OCI-LY7 (cell line): ENCODE measurements around the gene DUSP22. TPM values are rescaled to one million over a fixed set of nuclear protein-coding genes. Genes with fewer than 3 reads are reported as not detected.

Experiments used
- BruUV-seq: library from RNA; stranded (reverse); fragments of 400-500 nt; replicated peaks from 2 replicates; lab custom pipeline; 2021; lab: Mats Ljungman, UMichigan
- CTCF ChIA-PET: fragments of 300-600 bp; sonication (Branson Sonifier 250); formaldehyde crosslinking; loops from one replicate; lab custom pipeline; 2022; ENCODE audit warnings: antibody characterized with exemption; ENCODE audit not compliant: unreplicated experiment; lab: Charles Lee
- POLR2A ChIA-PET: fragments of 300-600 bp; sonication (Branson Sonifier 250); formaldehyde crosslinking; loops from one replicate; lab custom pipeline; 2022; ENCODE audit warnings: antibody characterized with exemption; lab: Charles Lee
- DNase-seq: peaks from one replicate; pipeline ENCODE4 v3.0.0-alpha.2; 2015; ENCODE audit warnings: low spot score
- H2AFZ ChIP-seq: fragments of 200-600 bp; sonication (generic), shearing (Covaris generic); 2 replicates; pipeline ENCODE4 v1.6.1; 2014; ENCODE audit warnings: mild to moderate bottlenecking, antibody characterized with exemption, low read length, moderate library complexity
- H3K27ac ChIP-seq: fragments of 200-600 bp; sonication (generic); 2 replicates; pipeline ENCODE4 v1.5.1; 2014; ENCODE audit warnings: mixed run types, low read depth, mild to moderate bottlenecking, moderate library complexity, low read length, inconsistent platforms; ENCODE audit not compliant: poor library complexity, severe bottlenecking
- H3K36me3 ChIP-seq: fragments of 200-600 bp; sonication (generic); 2 replicates; pipeline ENCODE4 v1.6.1; 2014; ENCODE audit warnings: mild to moderate bottlenecking, antibody characterized with exemption, low read length, moderate library complexity, mixed read lengths; ENCODE audit not compliant: insufficient read depth
- H3K4me1 ChIP-seq: fragments of 200-600 bp; sonication (generic); 2 replicates; pipeline ENCODE4 v1.5.1; 2014; ENCODE audit warnings: mild to moderate bottlenecking, low read length; ENCODE audit not compliant: insufficient read depth, poor library complexity, severe bottlenecking
- H3K4me2 ChIP-seq: fragments of 200-600 bp; sonication (generic); 2 replicates; pipeline ENCODE4 v1.6.1; 2014; ENCODE audit warnings: mild to moderate bottlenecking, low read length
- H3K4me3 ChIP-seq: fragments of 200-600 bp; sonication (generic); 2 replicates; pipeline ENCODE4 v1.5.1; 2014; ENCODE audit warnings: mild to moderate bottlenecking, low read depth, low read length; ENCODE audit not compliant: poor library complexity, severe bottlenecking
- H3K79me2 ChIP-seq: fragments of 200-600 bp; sonication (generic); 2 replicates; pipeline ENCODE4 v1.6.1; 2016; ENCODE audit warnings: low read depth, mild to moderate bottlenecking, low read length, moderate library complexity, mixed read lengths; ENCODE audit not compliant: insufficient read depth
- H3K9me2 ChIP-seq: fragments of 200-600 bp; sonication (generic); 2 replicates; pipeline ENCODE4 v1.6.1; 2016; ENCODE audit warnings: mild to moderate bottlenecking, low read length, mixed read lengths; ENCODE audit not compliant: insufficient read depth
- H3K9me3 ChIP-seq: fragments of 200-600 bp; sonication (generic); 2 replicates; pipeline ENCODE4 v1.6.1; 2014; ENCODE audit warnings: mild to moderate bottlenecking, mixed run types, low read length, mixed read lengths
- H4K20me1 ChIP-seq: fragments of 200-600 bp; sonication (generic); 2 replicates; pipeline ENCODE4 v1.6.1; 2014; ENCODE audit warnings: mild to moderate bottlenecking, antibody characterized with exemption, low read length, moderate library complexity, mixed read lengths; ENCODE audit not compliant: insufficient read depth
- EZH2phosphoT487 ChIP-seq: fragments of 200-600 bp; sonication (generic); IDR thresholded peaks from 2 replicates; pipeline ENCODE4 v1.6.1; 2018; ENCODE audit warnings: low read depth, borderline replicate concordance, mild to moderate bottlenecking, mixed run types, antibody characterized with exemption, low read length, moderate library complexity, mixed read lengths
- intact Hi-C: fragments of 100-400 bp; cut with micrococcal nuclease; formaldehyde crosslinking; loops from one replicate; pipeline ENCODE4 v1.10.0; 2022; ENCODE audit not compliant: unreplicated experiment
- total RNA-seq, 2 experiments: library from RNA; depleted of rRNA in 1 of 2; stranded (reverse); fragments of >200 nt in 1 of 2; shearing (Covaris generic) in 1 of 2; gene quantifications; 2 replicates each; pipeline ENCODE4 v1.2.3, GENCODE V29; 2014 to 2022
- TF ChIP-seq, protein P1 (sequence below): fragments of 200-600 bp; sonication (generic); conservative IDR thresholded peaks from 2 replicates; pipeline ENCODE4 v1.5.1; 2014; ENCODE audit warnings: mild to moderate bottlenecking, antibody characterized with exemption, low read length, moderate library complexity, mixed read lengths

Gene DUSP22
- total RNA-seq, 2 experiments from 2014 or later: 149 to 171 TPM

DNA sequence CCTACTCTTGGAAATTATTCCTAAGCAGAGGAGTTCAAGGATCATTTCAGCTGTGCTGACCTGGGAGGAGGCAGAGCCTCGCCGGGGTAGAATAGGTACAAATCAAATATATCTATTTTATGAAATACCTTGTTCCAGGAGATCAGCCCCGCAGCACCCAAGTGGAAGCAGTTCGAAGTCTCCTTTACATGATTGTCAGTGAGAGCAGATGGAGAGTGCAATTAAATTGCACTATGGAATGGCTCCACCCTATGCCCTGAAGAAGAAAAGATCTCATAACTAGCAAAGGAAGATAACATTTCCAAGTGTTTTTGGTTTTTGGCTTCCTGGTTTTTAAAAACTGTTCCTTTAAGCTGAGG, 31.4 kb downstream of the DUSP22 start:
- BruUV-seq: no TSS peak
- no peak overlapping the region for H2AFZ ChIP-seq
- TF ChIP-seq, protein P1, sequence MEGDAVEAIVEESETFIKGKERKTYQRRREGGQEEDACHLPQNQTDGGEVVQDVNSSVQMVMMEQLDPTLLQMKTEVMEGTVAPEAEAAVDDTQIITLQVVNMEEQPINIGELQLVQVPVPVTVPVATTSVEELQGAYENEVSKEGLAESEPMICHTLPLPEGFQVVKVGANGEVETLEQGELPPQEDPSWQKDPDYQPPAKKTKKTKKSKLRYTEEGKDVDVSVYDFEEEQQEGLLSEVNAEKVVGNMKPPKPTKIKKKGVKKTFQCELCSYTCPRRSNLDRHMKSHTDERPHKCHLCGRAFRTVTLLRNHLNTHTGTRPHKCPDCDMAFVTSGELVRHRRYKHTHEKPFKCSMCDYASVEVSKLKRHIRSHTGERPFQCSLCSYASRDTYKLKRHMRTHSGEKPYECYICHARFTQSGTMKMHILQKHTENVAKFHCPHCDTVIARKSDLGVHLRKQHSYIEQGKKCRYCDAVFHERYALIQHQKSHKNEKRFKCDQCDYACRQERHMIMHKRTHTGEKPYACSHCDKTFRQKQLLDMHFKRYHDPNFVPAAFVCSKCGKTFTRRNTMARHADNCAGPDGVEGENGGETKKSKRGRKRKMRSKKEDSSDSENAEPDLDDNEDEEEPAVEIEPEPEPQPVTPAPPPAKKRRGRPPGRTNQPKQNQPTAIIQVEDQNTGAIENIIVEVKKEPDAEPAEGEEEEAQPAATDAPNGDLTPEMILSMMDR: no peak
- no peak for TF ChIP-seq EZH2phosphoT487
- peaks cover 51% of the 10 kb centered on the region for H3K79me2 ChIP-seq
- peak; percentile 44 for DNase-seq
- intact Hi-C loops: loop anchor here (1.0 to 2.0 kb wide), 2 partner anchors 27 to 105 kb away; no protein-coding TSS in a partner anchor
- H3K9me2 ChIP-seq: no peaks in the 10 kb centered on the region
- ChIA-PET POLR2A (interaction anchor here (0.5 to 4.8 kb wide), 23 partner anchors 9 to 1670 kb away, joined by 3 to 180 read pairs (median 7); partner anchors contain the start of genes DUSP22 and IRF4), CTCF (interaction anchor here (0.7 to 3.7 kb wide), 8 partner anchors 9 to 134 kb away, joined by 3 to 30 read pairs (median 6); no protein-coding TSS in a partner anchor)
- H3K36me3 ChIP-seq: peaks cover 20% of the 10 kb centered on the region
- no peaks in the 10 kb centered on the region for H3K9me3 ChIP-seq
- no peaks in the 10 kb centered on the region for H4K20me1 ChIP-seq
- H3K27ac ChIP-seq: peak overlapping the region; percentile 96
- peak overlapping the region; percentile 18 for H3K4me3 ChIP-seq
- peak overlapping the region; percentile 75 for H3K4me2 ChIP-seq
- H3K4me1 ChIP-seq: peaks cover 98% of the 10 kb centered on the region

DNA sequence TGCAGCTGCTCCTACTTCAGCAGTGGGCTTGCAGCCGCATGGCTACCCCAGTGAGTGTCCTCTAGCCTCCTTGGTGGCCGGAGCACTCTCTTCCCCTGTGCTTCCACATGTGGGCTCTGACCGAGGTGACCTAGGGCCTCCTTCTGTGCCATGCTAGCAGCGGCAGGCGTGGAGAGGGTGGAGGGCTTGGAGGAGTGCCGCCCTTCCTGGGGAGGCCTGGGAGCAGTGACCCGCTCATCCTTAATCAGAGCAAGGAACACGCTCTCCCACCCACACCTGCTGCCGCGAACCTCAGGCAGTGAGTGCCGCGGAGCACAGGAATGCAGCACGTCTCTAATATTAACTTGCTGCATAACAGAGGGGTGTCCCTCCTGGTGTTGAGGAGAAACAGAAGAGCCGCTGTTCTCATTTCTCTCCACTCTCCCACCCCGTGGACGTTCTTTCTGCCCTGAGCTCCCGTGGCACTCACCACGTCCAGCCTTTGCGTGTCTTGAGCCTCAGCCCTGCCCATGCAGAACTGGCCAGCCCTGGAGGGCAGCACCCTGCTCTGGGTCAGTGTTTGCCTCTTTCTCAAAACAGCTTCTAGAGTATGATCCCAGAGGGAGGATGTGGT, 31.9 kb downstream of the DUSP22 start:
- BruUV-seq: no TSS peak
- no peaks in the 10 kb centered on the region for H3K9me3 ChIP-seq
- no peak for DNase-seq
- intact Hi-C loops: no loop called here
- H3K4me1 ChIP-seq: peaks cover 98% of the 10 kb centered on the region
- TF ChIP-seq, protein P1: no peak
- no peak for TF ChIP-seq EZH2phosphoT487
- peak overlapping the region; percentile 75 for H3K4me2 ChIP-seq
- peaks cover 55% of the 10 kb centered on the region for H3K79me2 ChIP-seq
- H3K4me3 ChIP-seq: peak overlapping the region; percentile 18
- H2AFZ ChIP-seq: no peak overlapping the region
- no peaks in the 10 kb centered on the region for H4K20me1 ChIP-seq
- ChIA-PET POLR2A (interaction anchor here (0.5 to 4.8 kb wide), 23 partner anchors 8 to 1669 kb away, joined by 3 to 180 read pairs (median 6); partner anchors contain the start of genes DUSP22 and IRF4), CTCF (interaction anchor here (0.7 to 3.7 kb wide), 7 partner anchors 11 to 134 kb away, joined by 3 to 30 read pairs (median 5); no protein-coding TSS in a partner anchor)
- peak overlapping the region; percentile 96 for H3K27ac ChIP-seq
- no peaks in the 10 kb centered on the region for H3K9me2 ChIP-seq
- peaks cover 20% of the 10 kb centered on the region for H3K36me3 ChIP-seq
